Uterus (tissue), 2 donors: ENCODE results near the gene LDHAL6A.

Experiments
- CTCF ChIP-seq, 4 experiments: fragments of 200-600 bp in 2 of 4; fragments of 450-650 bp in 2 of 4; sonication (generic) in 2 of 4; IDR thresholded peaks; one replicate each; pipeline ENCODE4 v1.5.1; 2016 to 2019; ENCODE audit warnings: antibody characterized with exemption in 4 of 4, mild to moderate bottlenecking in 2 of 4, moderate library complexity in 1 of 4
- POLR2A ChIP-seq, 2 donors: fragments of 450-650 bp; IDR thresholded peaks; one replicate each; pipeline ENCODE4 v1.6.1; 2016; ENCODE audit warnings: antibody characterized with exemption in 2 of 2, mild to moderate bottlenecking in 1 of 2, moderate library complexity in 1 of 2

- TF ChIP-seq CTCF (IDR thresholded peaks at IDR 0.05) (no peak), POLR2A (IDR thresholded peaks at IDR 0.05) (no peak)
Observed at GRCh38 chr11:18449251-18449650, 6.4 kb upstream of the LDHAL6A start.
